Kidney (tissue), 14 donors: ENCODE results near the gene UST. TPM values are rescaled to one million over a fixed set of nuclear protein-coding genes. Genes with fewer than 3 reads are reported as not detected.

ENCODE experiments used
- DNase-seq, 5 donors: peaks; one replicate each; pipeline ENCODE4 v3.0.0-alpha.2; 2013 to 2020
- FAIRE-seq: peaks from 2 replicates; lab custom pipeline; 2012; peaks lifted over from hg19 to GRCh38; lab: Jason Lieb, UNC
- H3K27ac ChIP-seq, 2 donors: one replicate each; pipeline ENCODE4 v1.7.0; 2013; ENCODE audit warnings: low read depth in 2 of 2, low read length in 2 of 2, inconsistent platforms in 1 of 2
- H3K27me3 ChIP-seq: one replicate; pipeline ENCODE4 v1.7.1; 2013; ENCODE audit warnings: low read length, inconsistent platforms; ENCODE audit not compliant: control insufficient read depth, insufficient read depth
- H3K36me3 ChIP-seq, 3 donors: one replicate each; pipeline versions ENCODE4 v1.7.0 to v1.7.1; 2013; ENCODE audit warnings: low read length in 3 of 3, control low read depth in 1 of 3, inconsistent platforms in 1 of 3; ENCODE audit not compliant: insufficient read depth in 3 of 3, control insufficient read depth in 2 of 3
- H3K4me1 ChIP-seq, 3 donors: one replicate each; pipeline versions ENCODE4 v1.7.0 to v1.7.1; 2013; ENCODE audit warnings: low read length in 3 of 3, inconsistent platforms in 1 of 3, low read depth in 1 of 3; ENCODE audit not compliant: control insufficient read depth in 2 of 3, insufficient read depth in 2 of 3
- H3K4me3 ChIP-seq, 3 donors: one replicate each; pipeline versions ENCODE4 v1.7.0 to v1.8.1; 2013; ENCODE audit warnings: low read length in 3 of 3, control low read depth in 1 of 3, inconsistent platforms in 1 of 3
- H3K9ac ChIP-seq, 3 donors: one replicate each; pipeline versions ENCODE4 v1.7.0 to v1.7.1; 2013; ENCODE audit warnings: low read length in 3 of 3, control low read depth in 1 of 3, inconsistent platforms in 1 of 3
- H3K9me3 ChIP-seq, 3 donors: one replicate each; pipeline versions ENCODE4 v1.7.0 to v1.7.1; 2013; ENCODE audit warnings: low read length in 3 of 3, control low read depth in 1 of 3, inconsistent platforms in 1 of 3; ENCODE audit not compliant: control insufficient read depth in 2 of 3, insufficient read depth in 1 of 3
- CTCF ChIP-seq: IDR thresholded peaks from 3 replicates; pipeline ENCODE4 v1.5.1; 2012; ENCODE audit warnings: mild to moderate bottlenecking, moderate library complexity, borderline replicate concordance; ENCODE audit not compliant: insufficient read depth; ENCODE audit errors: extremely low read depth
- intact Hi-C: fragments of 100-400 bp; cut with DNase I; formaldehyde crosslinking; loops from one replicate; pipeline ENCODE4 v1.11.1; 2022
- polyA plus RNA-seq: library from polyadenylated mRNA; stranded (reverse); fragments of 350-450 nt; fragmentation: Illumina TruSeq; extraction: RNeasy Lipid Tissue Mini Kit (QIAGEN cat#74804); gene quantifications from one replicate; pipeline ENCODE4 v1.2.3, GENCODE V29; 2014; ENCODE audit warnings: low read depth, low replicate concordance; ENCODE audit not compliant: insufficient read depth
- total RNA-seq: library from RNA; stranded (reverse); fragmentation: NEBNext Ultra II Directional; extraction: Animal tissue kit (Norgen Biotek cat#: 25700); gene quantifications from one replicate; pipeline ENCODE4 v1.2.1, GENCODE V29; 2021
- donor health status: control.
- donor health status: control.
- donor health status: control.
- donor health status: control.
- donor health status: control.
- donor health status: DM: yes; HTN: yes; CAD: no.
- donor health status: Normal renal cell carcinoma (clear cell type).

UST gene
- total and polyA plus RNA-seq, 2 donors from 2014 or later = 3.2 to 4.2 TPM

GRCh38 chr6:149031201-149031858 is 284.5 kb downstream of the UST start:
- H3K4me3 ChIP-seq = no peak overlapping the region
- no peak overlapping the region for H3K27ac ChIP-seq
- TF ChIP-seq CTCF = no peak
- H3K9me3 ChIP-seq = peaks cover 0 to 2% (median 0%) of the 10 kb centered on the region in 3 donors
- no peaks in the 10 kb centered on the region for H3K36me3 ChIP-seq
- peaks cover 0 to 8% (median 5%) of the 10 kb centered on the region in 3 donors for H3K4me1 ChIP-seq
- intact Hi-C loops = no loop called here
- DNase-seq (no peak), FAIRE-seq (no peak)
- no peaks in the 10 kb centered on the region for H3K27me3 ChIP-seq
- H3K9ac ChIP-seq = no peak overlapping the region

DNA sequence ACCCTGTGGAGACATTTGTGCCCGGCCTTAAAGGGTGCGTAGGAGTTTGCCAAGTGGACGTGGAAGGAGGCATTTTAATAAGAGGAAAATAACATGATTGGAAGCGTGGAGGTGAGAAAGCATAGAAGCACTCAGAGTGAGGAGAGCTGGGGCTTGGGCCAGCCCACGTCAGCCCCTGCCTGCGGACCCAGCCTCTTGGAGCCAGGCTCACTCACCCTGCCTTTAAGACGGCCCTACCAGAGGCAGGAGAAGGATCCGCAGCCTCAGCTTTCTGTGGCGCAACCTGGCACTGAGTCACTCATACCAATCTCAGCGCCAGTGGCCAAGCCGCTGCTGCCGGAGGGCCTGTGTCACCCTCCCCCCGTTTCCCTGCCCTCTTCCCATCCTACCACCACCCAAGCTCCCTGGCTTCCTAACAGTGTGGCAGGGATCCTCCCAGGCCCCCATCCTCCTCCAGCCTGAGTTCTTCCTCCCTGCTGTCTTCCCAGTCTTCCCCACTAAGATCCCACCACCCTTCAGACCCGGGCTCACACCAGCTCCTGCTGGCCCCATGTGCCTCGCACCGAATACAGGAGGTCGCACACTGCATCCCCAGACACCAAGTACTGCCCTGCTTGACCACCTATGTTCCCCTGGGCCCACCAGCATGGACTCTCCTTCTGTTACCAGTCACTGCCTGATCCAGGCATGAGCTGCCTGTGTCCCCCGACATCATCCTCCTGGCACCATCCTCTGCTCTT is 285.2 kb downstream of the UST start:
- Histone ChIP-seq H3K36me3 (no peaks in the 10 kb centered on the region), H3K27me3 (no peaks in the 10 kb centered on the region), H3K9me3 (no peaks in the 10 kb centered on the region), H3K27ac (no peak overlapping the region), H3K9ac (no peak overlapping the region), H3K4me1 (peaks cover 3 to 8% (median 5%) of the 10 kb centered on the region in 3 donors), H3K4me3 (no peak overlapping the region)
- FAIRE-seq (no peak), DNase-seq (no peak)
- TF ChIP-seq CTCF = no peak
- intact Hi-C loops = no loop called here

DNA sequence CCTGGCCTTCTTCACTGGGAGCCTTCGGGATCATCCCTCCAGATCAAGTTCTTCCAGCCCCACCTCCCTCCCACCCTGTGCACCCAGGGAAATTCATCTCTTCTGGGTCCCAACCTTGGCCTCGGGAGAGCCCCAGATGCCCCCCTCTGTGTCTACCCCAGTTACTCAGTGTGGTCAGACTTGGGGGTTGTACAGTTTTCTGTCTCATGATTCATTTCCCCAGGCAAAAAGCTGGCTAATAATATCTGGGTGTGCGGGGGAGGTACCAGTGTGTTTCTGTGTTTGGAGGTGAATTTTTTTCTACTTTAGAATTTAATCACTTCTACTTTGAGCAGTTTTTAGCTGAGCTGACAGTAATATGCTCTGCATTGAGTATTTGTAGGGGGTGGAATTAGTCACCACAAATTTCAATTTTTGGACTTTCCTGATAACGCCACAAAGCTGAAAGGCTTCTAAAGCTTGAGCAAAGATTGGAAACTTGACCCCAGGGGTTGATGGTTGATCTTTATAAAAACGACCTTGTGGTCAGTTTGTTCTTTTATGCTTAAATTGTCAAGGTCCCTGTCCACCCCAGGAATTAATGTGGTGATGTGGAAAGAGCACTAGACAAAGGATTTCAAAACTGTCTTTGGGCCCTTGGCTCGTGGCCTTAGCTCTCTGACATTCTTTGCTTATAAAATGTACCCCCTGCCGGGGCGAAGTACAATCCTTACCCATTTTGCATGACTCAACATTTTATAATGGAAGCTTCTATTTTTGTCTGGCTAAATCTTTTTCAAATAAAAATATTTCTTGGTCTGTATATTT is 286.0 kb downstream of the UST start:
- H3K27me3 ChIP-seq = no peaks in the 10 kb centered on the region
- peaks cover 5 to 8% (median 6%) of the 10 kb centered on the region in 3 donors for H3K4me1 ChIP-seq
- no peaks in the 10 kb centered on the region for H3K9me3 ChIP-seq
- H3K36me3 ChIP-seq = no peaks in the 10 kb centered on the region
- H3K27ac ChIP-seq = no peak overlapping the region
- no peak overlapping the region for H3K4me3 ChIP-seq
- intact Hi-C loops = no loop called here
- DNase-seq (no peak), FAIRE-seq (no peak)
- no peak overlapping the region for H3K9ac ChIP-seq
- no peak for TF ChIP-seq CTCF
